Raji (cell line): Measurements from ENCODE around the gene ZNF394.

Experiments used
- POLR2A ChIP-seq: IDR thresholded peaks from 2 replicates; pipeline ENCODE4 v1.6.1; 2011; ENCODE audit warnings: low read depth, low read length, control low read depth; ENCODE audit not compliant: insufficient read depth

Gene ZNF394

GRCh38 chr7:99459087-99459486 is 41.0 kb downstream of the ZNF394 start:
- TF ChIP-seq POLR2A, result no peak; the same call in 1 of the 2 replicates

GRCh38 chr7:99457650-99458493 is 42.2 kb downstream of the ZNF394 start:
- no peak for TF ChIP-seq POLR2A

- no peak for TF ChIP-seq POLR2A
These were observed 42.9 kb downstream of the ZNF394 start for GRCh38 chr7:99457050-99457649.

GRCh38 chr7:99456288-99456687 is 43.8 kb downstream of the ZNF394 start:
- no peak for TF ChIP-seq POLR2A

- TF ChIP-seq POLR2A, result no peak
These were observed 44.2 kb downstream of the ZNF394 start for GRCh38 chr7:99455874-99456273.

- TF ChIP-seq POLR2A, result no peak
These were observed 47.0 kb downstream of the ZNF394 start for GRCh38 chr7:99453105-99453504.

GRCh38 chr7:99452541-99452940 is 47.5 kb downstream of the ZNF394 start:
- no peak for TF ChIP-seq POLR2A

- TF ChIP-seq POLR2A, result no peak
These were observed 48.1 kb downstream of the ZNF394 start for GRCh38 chr7:99451936-99452335.

- TF ChIP-seq POLR2A, result no peak
These were observed 50.8 kb downstream of the ZNF394 start for GRCh38 chr7:99449326-99449725.

GRCh38 chr7:99448855-99449254 is 51.2 kb downstream of the ZNF394 start:
- TF ChIP-seq POLR2A, result no peak

GRCh38 chr7:99447943-99448342 is 52.1 kb downstream of the ZNF394 start:
- TF ChIP-seq POLR2A, result no peak

GRCh38 chr7:99446096-99446495 is 54.0 kb downstream of the ZNF394 start:
- no peak for TF ChIP-seq POLR2A
